Measurements from ENCODE around the gene LRCOL1. TPM values are rescaled to one million over a fixed set of nuclear protein-coding genes. Genes with fewer than 3 reads are reported as not detected.

LRCOL1 gene
- polyA plus RNA-seq, 3 donors, result not detected

DNA sequence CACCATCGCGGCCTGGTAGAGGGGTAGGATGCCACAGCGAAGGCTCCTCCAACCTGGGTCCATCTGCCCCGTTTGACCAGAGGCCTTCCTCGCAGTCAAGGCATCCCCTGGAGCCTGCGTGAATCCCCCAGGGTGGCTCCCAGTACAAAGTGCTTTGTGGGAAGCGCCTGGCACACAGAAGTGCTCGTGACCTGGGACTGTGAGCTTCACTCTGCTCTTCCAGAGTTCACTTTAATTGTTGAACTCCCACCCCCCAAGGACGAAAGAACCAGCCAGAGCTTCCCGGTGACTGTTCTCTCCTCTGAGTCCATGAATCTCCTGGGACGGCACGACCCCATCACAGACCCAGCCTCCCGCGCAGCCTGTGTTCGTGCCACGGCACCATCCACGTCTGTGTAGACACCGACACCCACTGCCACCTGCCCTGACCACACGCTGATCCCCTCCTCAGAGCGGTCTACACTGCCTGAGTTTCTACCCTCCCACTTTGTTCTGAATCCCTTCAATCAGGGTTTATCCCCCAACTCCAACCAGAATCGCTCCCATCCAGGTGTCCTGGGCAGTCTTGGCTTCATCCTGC lies 24.1 kb upstream of the LRCOL1 start:
- Histone ChIP-seq H3K9ac (ENCODE audit: insufficient read depth, low read length, poor library complexity, severe bottlenecking) (no peak overlapping the region), H3K4me2 (replicated peaks; ENCODE audit: extremely low read depth, low read length, poor library complexity, severe bottlenecking) (no peak overlapping the region), H3K27me3 (ENCODE audit: control insufficient read depth in 2 of 2, insufficient read depth in 2 of 2, low read length in 2 of 2) (no peaks in the 10 kb centered on the region), H3K79me2 (ENCODE audit: insufficient read depth, low read length) (no peaks in the 10 kb centered on the region), H3K36me3 (replicated peaks in 1 of 2; ENCODE audit: control insufficient read depth in 1 of 2, insufficient read depth in 2 of 2, low read length in 2 of 2) (peaks cover 86 to 99% of the 10 kb centered on the region in 2 donors), H3K9me3 (replicated peaks in 1 of 2; ENCODE audit: control insufficient read depth in 1 of 2, insufficient read depth in 1 of 2, low read length in 2 of 2) (no peaks in the 10 kb centered on the region), H3K27ac (ENCODE audit: low read depth in 1 of 2, low read length in 2 of 2) (no peak overlapping the region), H3K4me1 (ENCODE audit: control insufficient read depth in 1 of 2, insufficient read depth in 2 of 2, low read length in 2 of 2) (no peaks in the 10 kb centered on the region), H4K20me1 (ENCODE audit: insufficient read depth, low read length) (no peaks in the 10 kb centered on the region), H2AFZ (ENCODE audit: insufficient read depth, low read depth, low read length, poor library complexity, severe bottlenecking) (no peak overlapping the region), H3K4me3 (replicated peaks in 1 of 3; ENCODE audit: low read depth in 2 of 3, low read length in 3 of 3) (no peak overlapping the region)
- TF ChIP-seq, protein P1, sequence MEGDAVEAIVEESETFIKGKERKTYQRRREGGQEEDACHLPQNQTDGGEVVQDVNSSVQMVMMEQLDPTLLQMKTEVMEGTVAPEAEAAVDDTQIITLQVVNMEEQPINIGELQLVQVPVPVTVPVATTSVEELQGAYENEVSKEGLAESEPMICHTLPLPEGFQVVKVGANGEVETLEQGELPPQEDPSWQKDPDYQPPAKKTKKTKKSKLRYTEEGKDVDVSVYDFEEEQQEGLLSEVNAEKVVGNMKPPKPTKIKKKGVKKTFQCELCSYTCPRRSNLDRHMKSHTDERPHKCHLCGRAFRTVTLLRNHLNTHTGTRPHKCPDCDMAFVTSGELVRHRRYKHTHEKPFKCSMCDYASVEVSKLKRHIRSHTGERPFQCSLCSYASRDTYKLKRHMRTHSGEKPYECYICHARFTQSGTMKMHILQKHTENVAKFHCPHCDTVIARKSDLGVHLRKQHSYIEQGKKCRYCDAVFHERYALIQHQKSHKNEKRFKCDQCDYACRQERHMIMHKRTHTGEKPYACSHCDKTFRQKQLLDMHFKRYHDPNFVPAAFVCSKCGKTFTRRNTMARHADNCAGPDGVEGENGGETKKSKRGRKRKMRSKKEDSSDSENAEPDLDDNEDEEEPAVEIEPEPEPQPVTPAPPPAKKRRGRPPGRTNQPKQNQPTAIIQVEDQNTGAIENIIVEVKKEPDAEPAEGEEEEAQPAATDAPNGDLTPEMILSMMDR (IDR thresholded peaks at IDR 0.05), result no peak
- intact Hi-C loops (cut with micrococcal nuclease), result no loop called here
- no peak for DNase-seq
- WGBS (ENCODE audit: insufficient coverage), result 95% methylated on average over 20 of the region's 21 CpGs
- Mint-ChIP-seq H3K4me1 (no peaks in the 10 kb centered on the region), H3K27ac (peak overlapping the region in 2 of 7 donors; percentile 15 to 46), H3K4me3 (no peak overlapping the region), H3K27me3 (ENCODE audit: low read depth in 3 of 3) (peaks cover 0 to 4% (median 3%) of the 10 kb centered on the region in 3 donors), H3K9me3 (peaks cover 0 to 1% (median 0%) of the 10 kb centered on the region in 7 donors), H3K36me3 (peaks cover 89 to 97% of the 10 kb centered on the region in 2 donors)

DNA sequence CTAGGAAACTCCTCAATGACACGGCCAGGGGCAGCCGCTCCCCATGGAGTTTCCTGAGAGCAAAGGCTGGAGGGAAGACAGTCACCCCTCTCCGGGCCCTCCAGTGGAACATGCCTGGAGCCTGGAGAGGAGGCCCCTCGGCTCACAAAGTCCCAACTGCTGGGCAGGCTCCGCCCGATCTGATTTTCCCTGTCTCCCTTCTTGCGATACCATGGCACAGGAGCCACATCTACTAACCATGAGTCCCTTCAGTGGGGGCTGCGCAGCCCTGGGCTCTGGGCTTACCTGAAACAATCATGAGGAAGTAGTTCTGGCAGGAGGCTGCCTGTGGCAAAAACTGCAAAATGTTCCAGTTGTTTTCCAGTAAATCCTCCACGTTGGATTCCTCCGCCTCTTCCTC lies 23.5 kb upstream of the LRCOL1 start:
- Histone ChIP-seq H3K9me3 (replicated peaks in 1 of 2; ENCODE audit: control insufficient read depth in 1 of 2, insufficient read depth in 1 of 2, low read length in 2 of 2) (no peaks in the 10 kb centered on the region), H3K9ac (ENCODE audit: insufficient read depth, low read length, poor library complexity, severe bottlenecking) (no peak overlapping the region), H4K20me1 (ENCODE audit: insufficient read depth, low read length) (no peaks in the 10 kb centered on the region), H2AFZ (ENCODE audit: insufficient read depth, low read depth, low read length, poor library complexity, severe bottlenecking) (no peak overlapping the region), H3K27ac (ENCODE audit: low read depth in 1 of 2, low read length in 2 of 2) (no peak overlapping the region), H3K79me2 (ENCODE audit: insufficient read depth, low read length) (no peaks in the 10 kb centered on the region), H3K4me2 (replicated peaks; ENCODE audit: extremely low read depth, low read length, poor library complexity, severe bottlenecking) (no peak overlapping the region), H3K27me3 (ENCODE audit: control insufficient read depth in 2 of 2, insufficient read depth in 2 of 2, low read length in 2 of 2) (no peaks in the 10 kb centered on the region), H3K4me3 (replicated peaks in 1 of 3; ENCODE audit: low read depth in 2 of 3, low read length in 3 of 3) (no peak overlapping the region), H3K4me1 (ENCODE audit: control insufficient read depth in 1 of 2, insufficient read depth in 2 of 2, low read length in 2 of 2) (no peaks in the 10 kb centered on the region), H3K36me3 (replicated peaks in 1 of 2; ENCODE audit: control insufficient read depth in 1 of 2, insufficient read depth in 2 of 2, low read length in 2 of 2) (peaks cover 82 to 99% of the 10 kb centered on the region in 2 donors)
- intact Hi-C loops (cut with micrococcal nuclease), result no loop called here
- H3K27me3 Mint-ChIP-seq (ENCODE audit: low read depth in 3 of 3), result peaks cover 0 to 4% (median 2%) of the 10 kb centered on the region in 3 donors
- DNase-seq, result no peak
- H3K36me3 Mint-ChIP-seq, result peaks cover 89 to 97% of the 10 kb centered on the region in 2 donors
- no peaks in the 10 kb centered on the region for H3K4me1 Mint-ChIP-seq
- H3K9me3 Mint-ChIP-seq, result peaks cover 0 to 1% (median 0%) of the 10 kb centered on the region in 7 donors
- WGBS (ENCODE audit: insufficient coverage), result 96% methylated on average over 3 of the region's 10 CpGs
- TF ChIP-seq, protein P1 (IDR thresholded peaks at IDR 0.05), result no peak
- no peak overlapping the region for H3K4me3 Mint-ChIP-seq
- no peak overlapping the region for H3K27ac Mint-ChIP-seq
